ENCODE results near the gene CYGB. TPM values are rescaled to one million over a fixed set of nuclear protein-coding genes. Genes with fewer than 3 reads are reported as not detected.

Gene CYGB
- total and polyA plus RNA-seq, 10 of the 15 experiments (the other 5 are each of a cell fraction or from before 2014, with no cell fraction given), result 0.34 TPM; not detected in 9

DNA sequence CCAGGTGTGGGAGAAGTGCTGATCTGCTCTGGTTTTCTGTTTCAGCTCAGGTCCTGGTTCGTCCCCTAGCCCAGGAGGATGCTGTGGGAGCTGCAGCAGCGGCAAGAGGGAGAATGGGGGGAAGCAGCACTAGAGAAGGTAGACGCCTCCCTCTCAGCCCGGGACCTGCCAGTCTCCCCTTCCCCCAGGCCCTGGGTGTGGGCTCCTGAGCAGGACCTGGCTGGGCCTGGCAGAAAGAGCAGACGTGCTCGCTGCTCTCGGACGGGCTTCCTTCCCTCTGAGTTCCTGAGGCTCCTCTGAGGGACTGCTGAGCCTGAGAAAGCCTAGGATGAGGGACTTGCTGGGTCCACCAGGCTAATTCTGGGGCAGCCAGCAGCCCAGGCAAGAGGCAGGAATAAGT is 5.5 kb upstream of the CYGB start:
- no peaks in the 10 kb centered on the region; the same call in 1 of the 2 replicates for H3K4me1 ChIP-seq (ENCODE audit: control insufficient read depth, insufficient read depth, low read length)
- TF ChIP-seq, protein P1, sequence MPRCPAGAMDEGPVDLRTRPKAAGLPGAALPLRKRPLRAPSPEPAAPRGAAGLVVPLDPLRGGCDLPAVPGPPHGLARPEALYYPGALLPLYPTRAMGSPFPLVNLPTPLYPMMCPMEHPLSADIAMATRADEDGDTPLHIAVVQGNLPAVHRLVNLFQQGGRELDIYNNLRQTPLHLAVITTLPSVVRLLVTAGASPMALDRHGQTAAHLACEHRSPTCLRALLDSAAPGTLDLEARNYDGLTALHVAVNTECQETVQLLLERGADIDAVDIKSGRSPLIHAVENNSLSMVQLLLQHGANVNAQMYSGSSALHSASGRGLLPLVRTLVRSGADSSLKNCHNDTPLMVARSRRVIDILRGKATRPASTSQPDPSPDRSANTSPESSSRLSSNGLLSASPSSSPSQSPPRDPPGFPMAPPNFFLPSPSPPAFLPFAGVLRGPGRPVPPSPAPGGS (IDR thresholded peaks at IDR 0.05; ENCODE audit: borderline replicate concordance, insufficient read depth, low read depth, low read length, poor library complexity, severe bottlenecking), result no peak
- TF ChIP-seq CBFB (IDR thresholded peaks at IDR 0.05; ENCODE audit: low read depth) (no peak), TAF1 (IDR thresholded peaks at IDR 0.05; ENCODE audit: borderline replicate concordance, low read depth, low read length) (no peak), ZSCAN29 (IDR thresholded peaks at IDR 0.05) (no peak), MXI1 (IDR thresholded peaks at IDR 0.05; ENCODE audit: low read depth, low read length) (no peak), MEF2B (IDR thresholded peaks at IDR 0.05; ENCODE audit: partially characterized antibody, poor library complexity, severe bottlenecking) (no peak), JUND (IDR thresholded peaks at IDR 0.05; ENCODE audit: low read depth, low read length) (no peak), PML (IDR thresholded peaks at IDR 0.05; ENCODE audit: low read length) (no peak), SIX5 (IDR thresholded peaks at IDR 0.05; ENCODE audit: low read depth, low read length, severe bottlenecking) (no peak), ZNF622 (IDR thresholded peaks at IDR 0.05) (no peak), GABPA (IDR thresholded peaks at IDR 0.05; ENCODE audit: low read depth) (no peak), POLR2AphosphoS2 (IDR thresholded peaks at IDR 0.05; ENCODE audit: low read depth, low read length) (no peak)
- TF ChIP-seq, protein P2, sequence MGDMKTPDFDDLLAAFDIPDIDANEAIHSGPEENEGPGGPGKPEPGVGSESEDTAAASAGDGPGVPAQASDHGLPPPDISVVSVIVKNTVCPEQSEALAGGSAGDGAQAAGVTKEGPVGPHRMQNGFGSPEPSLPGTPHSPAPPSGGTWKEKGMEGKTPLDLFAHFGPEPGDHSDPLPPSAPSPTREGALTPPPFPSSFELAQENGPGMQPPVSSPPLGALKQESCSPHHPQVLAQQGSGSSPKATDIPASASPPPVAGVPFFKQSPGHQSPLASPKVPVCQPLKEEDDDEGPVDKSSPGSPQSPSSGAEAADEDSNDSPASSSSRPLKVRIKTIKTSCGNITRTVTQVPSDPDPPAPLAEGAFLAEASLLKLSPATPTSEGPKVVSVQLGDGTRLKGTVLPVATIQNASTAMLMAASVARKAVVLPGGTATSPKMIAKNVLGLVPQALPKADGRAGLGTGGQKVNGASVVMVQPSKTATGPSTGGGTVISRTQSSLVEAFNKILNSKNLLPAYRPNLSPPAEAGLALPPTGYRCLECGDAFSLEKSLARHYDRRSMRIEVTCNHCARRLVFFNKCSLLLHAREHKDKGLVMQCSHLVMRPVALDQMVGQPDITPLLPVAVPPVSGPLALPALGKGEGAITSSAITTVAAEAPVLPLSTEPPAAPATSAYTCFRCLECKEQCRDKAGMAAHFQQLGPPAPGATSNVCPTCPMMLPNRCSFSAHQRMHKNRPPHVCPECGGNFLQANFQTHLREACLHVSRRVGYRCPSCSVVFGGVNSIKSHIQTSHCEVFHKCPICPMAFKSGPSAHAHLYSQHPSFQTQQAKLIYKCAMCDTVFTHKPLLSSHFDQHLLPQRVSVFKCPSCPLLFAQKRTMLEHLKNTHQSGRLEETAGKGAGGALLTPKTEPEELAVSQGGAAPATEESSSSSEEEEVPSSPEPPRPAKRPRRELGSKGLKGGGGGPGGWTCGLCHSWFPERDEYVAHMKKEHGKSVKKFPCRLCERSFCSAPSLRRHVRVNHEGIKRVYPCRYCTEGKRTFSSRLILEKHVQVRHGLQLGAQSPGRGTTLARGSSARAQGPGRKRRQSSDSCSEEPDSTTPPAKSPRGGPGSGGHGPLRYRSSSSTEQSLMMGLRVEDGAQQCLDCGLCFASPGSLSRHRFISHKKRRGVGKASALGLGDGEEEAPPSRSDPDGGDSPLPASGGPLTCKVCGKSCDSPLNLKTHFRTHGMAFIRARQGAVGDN (IDR thresholded peaks at IDR 0.05), result no peak
- H4K20me1 ChIP-seq (ENCODE audit: control insufficient read depth, insufficient read depth), result no peaks in the 10 kb centered on the region
- ChIA-PET POLR2A (no interaction called here), RAD21 (ENCODE audit: unreplicated experiment) (interaction anchor here (1.0 to 2.0 kb wide), 2 partner anchors 15 to 36 kb away, joined by 3 to 6 read pairs; no protein-coding TSS in a partner anchor), SMC1A (ENCODE audit: uncharacterized antibody, unreplicated experiment) (no interaction called here), CTCF (interaction anchor here (0.6 to 4.7 kb wide), 6 partner anchors 9 to 246 kb away, joined by 3 to 32 read pairs (median 4); no protein-coding TSS in a partner anchor)
- H3K4me3 ChIP-seq, result no peak overlapping the region
- H3K9ac ChIP-seq (ENCODE audit: control insufficient read depth, insufficient read depth, low read length), result no peak overlapping the region
- BruUV-seq (replicated peaks), result no TSS peak
- in situ Hi-C loops (cut with MboI) (no loop called here), intact Hi-C loops (cut with micrococcal nuclease; ENCODE audit: unreplicated experiment) (no loop called here)
- peaks cover 0 to 5% of the 10 kb centered on the region in 2 experiments; a peak in 3 of 4 replicates for H3K27me3 ChIP-seq (replicated peaks in 1 of 2; ENCODE audit: control insufficient read depth in 2 of 2, insufficient read depth in 2 of 2, low read length in 1 of 2)
- no peak overlapping the region for H2AFZ ChIP-seq (ENCODE audit: control insufficient read depth, low read depth, low read length)
- H3K36me3 ChIP-seq (ENCODE audit: control insufficient read depth in 2 of 2, insufficient read depth in 2 of 2, low read length in 1 of 2), result no peaks in the 10 kb centered on the region; a peak in 1 of 4 replicates
- no peak for DNase-seq (ENCODE audit: low read depth, low spot score)
- FAIRE-seq, result no peak
- H3K79me2 ChIP-seq (ENCODE audit: control insufficient read depth, insufficient read depth, low read length), result no peaks in the 10 kb centered on the region
- WGBS (ENCODE audit: insufficient coverage, insufficient replicate concordance, low lambda C conversion rate, missing lambda C conversion rate), result 45% methylated on average over 8 of the region's 8 CpGs
- no peaks in the 10 kb centered on the region for H3K9me3 ChIP-seq (replicated peaks; ENCODE audit: control insufficient read depth, insufficient read depth, low read length)
- no peak overlapping the region for H3K27ac ChIP-seq (ENCODE audit: control insufficient read depth, insufficient read depth)
- ATAC-seq, result no peak
- no peak overlapping the region for H3K4me2 ChIP-seq (ENCODE audit: control insufficient read depth, insufficient read depth)
